NAMALWA (cell line): Measurements from ENCODE around the gene CSNK2A2.

Experiments used
- DNase-seq: peaks from one replicate; pipeline ENCODE4 v3.0.0-alpha.2; 2015; ENCODE audit warnings: low spot score

The CSNK2A2 gene

GRCh38 chr16:58198803-58199411 lies 1.0 kb upstream of the CSNK2A2 start:
- peak; percentile 7 for DNase-seq

- no peak for DNase-seq
These were observed 443 bp downstream of the CSNK2A2 start for GRCh38 chr16:58197314-58198012.

GRCh38 chr16:58196898-58197313 lies 1.0 kb downstream of the CSNK2A2 start:
- peak; percentile 30 for DNase-seq

- DNase-seq = no peak
These were observed 2.1 kb downstream of the CSNK2A2 start for GRCh38 chr16:58195771-58196170.

GRCh38 chr16:58195344-58195743 lies 2.6 kb downstream of the CSNK2A2 start:
- DNase-seq = no peak

- no peak for DNase-seq
These were observed 3.1 kb downstream of the CSNK2A2 start for GRCh38 chr16:58194790-58195189.

GRCh38 chr16:58187665-58188421 lies 10.1 kb downstream of the CSNK2A2 start:
- DNase-seq = no peak

- no peak for DNase-seq
These were observed 10.8 kb downstream of the CSNK2A2 start for GRCh38 chr16:58187092-58187491.

GRCh38 chr16:58186176-58186944 lies 11.5 kb downstream of the CSNK2A2 start:
- no peak for DNase-seq

- no peak for DNase-seq
These were observed 20.6 kb downstream of the CSNK2A2 start for GRCh38 chr16:58177353-58177710.

- DNase-seq = no peak
These were observed 21.1 kb downstream of the CSNK2A2 start for GRCh38 chr16:58176608-58177352.

- no peak for DNase-seq
These were observed 27.7 kb downstream of the CSNK2A2 start for GRCh38 chr16:58170223-58170622.

- no peak for DNase-seq
These were observed 37.1 kb downstream of the CSNK2A2 start for GRCh38 chr16:58160855-58161254.

GRCh38 chr16:58158725-58159124 lies 39.2 kb downstream of the CSNK2A2 start:
- DNase-seq = no peak

- DNase-seq = no peak
These were observed 39.9 kb downstream of the CSNK2A2 start for GRCh38 chr16:58157951-58158540.

GRCh38 chr16:58157239-58157638 lies 40.7 kb downstream of the CSNK2A2 start:
- no peak for DNase-seq

GRCh38 chr16:58155839-58156238 lies 42.1 kb downstream of the CSNK2A2 start:
- DNase-seq = no peak

GRCh38 chr16:58154345-58154744 lies 43.6 kb downstream of the CSNK2A2 start:
- no peak for DNase-seq

- no peak for DNase-seq
These were observed 45.5 kb downstream of the CSNK2A2 start for GRCh38 chr16:58152246-58152868.

- DNase-seq = no peak
These were observed 49.4 kb downstream of the CSNK2A2 start for GRCh38 chr16:58148526-58148925.

- DNase-seq = no peak
These were observed 49.8 kb downstream of the CSNK2A2 start for GRCh38 chr16:58148099-58148498.
